Spleen (tissue), 7 donors: Measurements from ENCODE around the gene LGMN.

Experiments used
- POLR2A ChIP-seq, 3 donors: fragments of 450-650 bp; IDR thresholded peaks; one replicate each; pipeline ENCODE4 v1.5.1; 2017; ENCODE audit warnings: antibody characterized with exemption in 3 of 3, mild to moderate bottlenecking in 1 of 3
- POLR2AphosphoS5 ChIP-seq, 3 donors: sonication (generic); formaldehyde crosslinking; IDR thresholded peaks; one replicate each; pipeline ENCODE4 v1.5.1; 2017; ENCODE audit warnings: antibody characterized with exemption in 3 of 3
- TF ChIP-seq, protein P1 (sequence below), 11 experiments: fragments of 200-600 bp in 7 of 11; fragments of 450-650 bp in 4 of 11; sonication (generic) in 4 of 11; IDR thresholded peaks in 8 of 11; conservative IDR thresholded peaks in 3 of 11; 1 replicate in 7 of 11; 2 replicates in 4 of 11; pipeline versions ENCODE4 v1.4.0 to v1.8.0; 2016 to 2021; ENCODE audit warnings: antibody characterized with exemption in 11 of 11, inconsistent platforms in 4 of 11, mild to moderate bottlenecking in 1 of 11
- donor health status: DM: no; HTN: no; CAD: no; lungs with moderate emphysema.
- donor health status: DM: no; HTN: no; CAD: no.
- donor health status: DM: no; HTN: no; CAD: no.

DNA sequence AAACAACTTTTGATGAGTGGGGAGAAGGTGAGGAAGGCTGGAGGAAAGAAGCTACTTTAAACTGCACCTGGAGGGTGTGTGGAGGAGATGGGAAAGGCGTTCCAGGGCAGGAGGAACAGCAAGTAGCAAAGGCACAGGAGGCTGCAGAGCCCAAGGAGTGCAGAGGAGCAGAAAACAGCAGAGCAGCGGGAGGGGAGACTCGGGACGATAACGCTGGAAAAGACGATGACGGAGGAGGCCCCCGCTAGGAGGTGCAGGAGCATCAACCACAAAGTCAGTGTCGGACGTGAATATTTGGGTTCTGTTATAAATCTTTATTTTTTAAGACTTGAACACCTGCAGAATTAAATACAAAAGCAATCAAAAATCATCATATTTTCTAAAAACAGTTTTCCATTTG is 44.9 kb downstream of the LGMN start:
- no peak for TF ChIP-seq POLR2A (IDR thresholded peaks at IDR 0.05)
- TF ChIP-seq, protein P1, sequence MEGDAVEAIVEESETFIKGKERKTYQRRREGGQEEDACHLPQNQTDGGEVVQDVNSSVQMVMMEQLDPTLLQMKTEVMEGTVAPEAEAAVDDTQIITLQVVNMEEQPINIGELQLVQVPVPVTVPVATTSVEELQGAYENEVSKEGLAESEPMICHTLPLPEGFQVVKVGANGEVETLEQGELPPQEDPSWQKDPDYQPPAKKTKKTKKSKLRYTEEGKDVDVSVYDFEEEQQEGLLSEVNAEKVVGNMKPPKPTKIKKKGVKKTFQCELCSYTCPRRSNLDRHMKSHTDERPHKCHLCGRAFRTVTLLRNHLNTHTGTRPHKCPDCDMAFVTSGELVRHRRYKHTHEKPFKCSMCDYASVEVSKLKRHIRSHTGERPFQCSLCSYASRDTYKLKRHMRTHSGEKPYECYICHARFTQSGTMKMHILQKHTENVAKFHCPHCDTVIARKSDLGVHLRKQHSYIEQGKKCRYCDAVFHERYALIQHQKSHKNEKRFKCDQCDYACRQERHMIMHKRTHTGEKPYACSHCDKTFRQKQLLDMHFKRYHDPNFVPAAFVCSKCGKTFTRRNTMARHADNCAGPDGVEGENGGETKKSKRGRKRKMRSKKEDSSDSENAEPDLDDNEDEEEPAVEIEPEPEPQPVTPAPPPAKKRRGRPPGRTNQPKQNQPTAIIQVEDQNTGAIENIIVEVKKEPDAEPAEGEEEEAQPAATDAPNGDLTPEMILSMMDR (IDR thresholded peaks at IDR 0.05 in 8 of 11, conservative IDR thresholded peaks at IDR 0.05 in 3 of 11), result no peak
- no peak for TF ChIP-seq POLR2AphosphoS5 (IDR thresholded peaks at IDR 0.05)
